ENCODE results near the gene ABCC8. TPM values are rescaled to one million over a fixed set of nuclear protein-coding genes. Genes with fewer than 3 reads are reported as not detected.

The ABCC8 gene
- polyA plus RNA-seq, 3 donors, result not detected

DNA sequence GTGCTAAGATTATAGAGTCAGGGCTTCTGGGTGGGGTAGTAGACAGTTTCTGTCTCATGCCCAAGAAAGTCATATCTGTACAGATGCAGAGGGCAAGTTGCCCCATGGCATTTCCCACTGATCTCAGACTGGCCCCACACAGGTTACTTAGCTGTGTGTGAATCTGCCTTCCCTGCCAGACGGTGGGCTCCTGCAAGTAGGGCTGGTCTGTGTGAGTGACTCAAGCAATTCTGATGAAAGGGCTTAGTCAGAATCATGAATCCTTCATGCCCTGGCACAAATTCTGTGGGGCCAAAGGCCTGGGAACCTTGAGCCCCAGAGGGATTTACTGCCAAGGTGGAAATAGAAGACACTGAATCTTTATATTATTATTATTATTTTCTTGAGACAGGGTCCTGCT, 37.2 kb upstream of the ABCC8 start:
- Histone ChIP-seq H3K36me3 (replicated peaks in 1 of 2; ENCODE audit: control insufficient read depth in 1 of 2, insufficient read depth in 2 of 2, low read length in 2 of 2) (no peaks in the 10 kb centered on the region), H3K27me3 (ENCODE audit: control insufficient read depth in 2 of 2, insufficient read depth in 2 of 2, low read length in 2 of 2) (no peaks in the 10 kb centered on the region), H4K20me1 (ENCODE audit: insufficient read depth, low read length) (no peaks in the 10 kb centered on the region), H3K9ac (ENCODE audit: insufficient read depth, low read length, poor library complexity, severe bottlenecking) (no peak overlapping the region), H3K9me3 (replicated peaks in 1 of 2; ENCODE audit: control insufficient read depth in 1 of 2, insufficient read depth in 1 of 2, low read length in 2 of 2) (no peaks in the 10 kb centered on the region), H3K4me3 (replicated peaks in 1 of 3; ENCODE audit: low read depth in 2 of 3, low read length in 3 of 3) (no peak overlapping the region), H3K79me2 (ENCODE audit: insufficient read depth, low read length) (no peaks in the 10 kb centered on the region), H2AFZ (ENCODE audit: insufficient read depth, low read depth, low read length, poor library complexity, severe bottlenecking) (no peak overlapping the region), H3K4me1 (ENCODE audit: control insufficient read depth in 1 of 2, insufficient read depth in 2 of 2, low read length in 2 of 2) (no peaks in the 10 kb centered on the region), H3K27ac (ENCODE audit: low read depth in 1 of 2, low read length in 2 of 2) (no peak overlapping the region), H3K4me2 (replicated peaks; ENCODE audit: extremely low read depth, low read length, poor library complexity, severe bottlenecking) (no peak overlapping the region)
- Mint-ChIP-seq H3K9me3 (no peaks in the 10 kb centered on the region), H3K27me3 (ENCODE audit: low read depth in 3 of 3) (peaks cover 3 to 12% (median 7%) of the 10 kb centered on the region in 3 donors), H3K36me3 (no peaks in the 10 kb centered on the region), H3K4me3 (no peak overlapping the region), H3K27ac (no peak overlapping the region), H3K4me1 (no peaks in the 10 kb centered on the region)
- no CpG with 5 or more reads among the region's 1 CpG for WGBS (ENCODE audit: insufficient coverage)
- TF ChIP-seq, protein P1, sequence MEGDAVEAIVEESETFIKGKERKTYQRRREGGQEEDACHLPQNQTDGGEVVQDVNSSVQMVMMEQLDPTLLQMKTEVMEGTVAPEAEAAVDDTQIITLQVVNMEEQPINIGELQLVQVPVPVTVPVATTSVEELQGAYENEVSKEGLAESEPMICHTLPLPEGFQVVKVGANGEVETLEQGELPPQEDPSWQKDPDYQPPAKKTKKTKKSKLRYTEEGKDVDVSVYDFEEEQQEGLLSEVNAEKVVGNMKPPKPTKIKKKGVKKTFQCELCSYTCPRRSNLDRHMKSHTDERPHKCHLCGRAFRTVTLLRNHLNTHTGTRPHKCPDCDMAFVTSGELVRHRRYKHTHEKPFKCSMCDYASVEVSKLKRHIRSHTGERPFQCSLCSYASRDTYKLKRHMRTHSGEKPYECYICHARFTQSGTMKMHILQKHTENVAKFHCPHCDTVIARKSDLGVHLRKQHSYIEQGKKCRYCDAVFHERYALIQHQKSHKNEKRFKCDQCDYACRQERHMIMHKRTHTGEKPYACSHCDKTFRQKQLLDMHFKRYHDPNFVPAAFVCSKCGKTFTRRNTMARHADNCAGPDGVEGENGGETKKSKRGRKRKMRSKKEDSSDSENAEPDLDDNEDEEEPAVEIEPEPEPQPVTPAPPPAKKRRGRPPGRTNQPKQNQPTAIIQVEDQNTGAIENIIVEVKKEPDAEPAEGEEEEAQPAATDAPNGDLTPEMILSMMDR (IDR thresholded peaks at IDR 0.05), result no peak
- intact Hi-C loops (cut with micrococcal nuclease), result no loop called here
- no peak for DNase-seq

GRCh38 chr11:17512101-17512500, 35.5 kb upstream of the ABCC8 start:
- H2AFZ ChIP-seq (ENCODE audit: insufficient read depth, low read depth, low read length, poor library complexity, severe bottlenecking), result no peak overlapping the region
- no peak overlapping the region for H3K4me3 ChIP-seq (replicated peaks in 1 of 3; ENCODE audit: low read depth in 2 of 3, low read length in 3 of 3)
- DNase-seq, result no peak
- intact Hi-C loops (cut with micrococcal nuclease), result no loop called here
- 43% methylated on average over 1 of the region's 2 CpGs for WGBS (ENCODE audit: insufficient coverage)
- Mint-ChIP-seq H3K9me3 (no peaks in the 10 kb centered on the region), H3K36me3 (no peaks in the 10 kb centered on the region), H3K27ac (no peak overlapping the region), H3K4me1 (no peaks in the 10 kb centered on the region), H3K4me3 (no peak overlapping the region), H3K27me3 (ENCODE audit: low read depth in 3 of 3) (peaks cover 1 to 7% (median 5%) of the 10 kb centered on the region in 3 donors)
- no peaks in the 10 kb centered on the region for H3K27me3 ChIP-seq (ENCODE audit: control insufficient read depth in 2 of 2, insufficient read depth in 2 of 2, low read length in 2 of 2)
- H3K36me3 ChIP-seq (replicated peaks in 1 of 2; ENCODE audit: control insufficient read depth in 1 of 2, insufficient read depth in 2 of 2, low read length in 2 of 2), result no peaks in the 10 kb centered on the region
- H3K4me1 ChIP-seq (ENCODE audit: control insufficient read depth in 1 of 2, insufficient read depth in 2 of 2, low read length in 2 of 2), result no peaks in the 10 kb centered on the region
- H3K9me3 ChIP-seq (replicated peaks in 1 of 2; ENCODE audit: control insufficient read depth in 1 of 2, insufficient read depth in 1 of 2, low read length in 2 of 2), result no peaks in the 10 kb centered on the region
- H4K20me1 ChIP-seq (ENCODE audit: insufficient read depth, low read length), result no peaks in the 10 kb centered on the region
- H3K79me2 ChIP-seq (ENCODE audit: insufficient read depth, low read length), result no peaks in the 10 kb centered on the region
- TF ChIP-seq, protein P1 (IDR thresholded peaks at IDR 0.05), result no peak
- no peak overlapping the region for H3K4me2 ChIP-seq (replicated peaks; ENCODE audit: extremely low read depth, low read length, poor library complexity, severe bottlenecking)
- H3K27ac ChIP-seq (ENCODE audit: low read depth in 1 of 2, low read length in 2 of 2), result no peak overlapping the region
- H3K9ac ChIP-seq (ENCODE audit: insufficient read depth, low read length, poor library complexity, severe bottlenecking), result no peak overlapping the region

Measured in CD14-positive monocyte (primary cell).